H1 (cell line): ENCODE data around the gene CC2D2A. TPM values are rescaled to one million over a fixed set of nuclear protein-coding genes. Genes with fewer than 3 reads are reported as not detected.

Source experiments
- CTCF ChIA-PET: fragments of 300-600 bp; sonication (Branson Sonifier 250); formaldehyde crosslinking; loops from one replicate; lab custom pipeline; 2021; ENCODE audit not compliant: partially characterized antibody; lab: Charles Lee
- POLR2A ChIA-PET: fragments of 300-600 bp; sonication (Branson Sonifier 250); formaldehyde crosslinking; loops from one replicate; lab custom pipeline; 2021; ENCODE audit warnings: inconsistent platforms; ENCODE audit not compliant: partially characterized antibody; lab: Charles Lee
- DNase-seq, 2 experiments: peaks; one replicate each; pipeline versions ENCODE4 v3.0.0 to v3.0.0-alpha.2; 2010 to 2022; ENCODE audit warnings: low spot score in 2 of 2, low read depth in 1 of 2, mixed read lengths in 1 of 2
- FAIRE-seq: peaks from 2 replicates; lab custom pipeline; 2011; peaks lifted over from hg19 to GRCh38; lab: Jason Lieb, UNC
- H2AFZ ChIP-seq: 2 replicates; pipeline ENCODE4 v1.8.1; 2012; ENCODE audit warnings: low read length, inconsistent platforms
- H2AK5ac ChIP-seq: 2 replicates; pipeline ENCODE4 v1.6.1; 2013; ENCODE audit warnings: low read depth, low read length
- H2BK120ac ChIP-seq: replicated peaks from 2 replicates; pipeline ENCODE3; 2013; ENCODE audit warnings: low read depth, low read length, inconsistent platforms
- H2BK12ac ChIP-seq: 2 replicates; pipeline ENCODE4 v1.6.1; 2013; ENCODE audit warnings: low read depth, low read length
- H2BK15ac ChIP-seq: 2 replicates; pipeline ENCODE4 v1.6.1; 2013; ENCODE audit warnings: low read length
- H2BK20ac ChIP-seq: 2 replicates; pipeline ENCODE4 v1.6.1; 2013; ENCODE audit warnings: low read length
- H2BK5ac ChIP-seq: 2 replicates; pipeline ENCODE4 v1.6.1; 2013; ENCODE audit warnings: low read depth, low read length
- H3K14ac ChIP-seq: 2 replicates; pipeline ENCODE4 v1.6.1; 2013; ENCODE audit warnings: inconsistent platforms; ENCODE audit not compliant: insufficient read length
- H3K18ac ChIP-seq: 2 replicates; pipeline ENCODE4 v1.6.1; 2013; ENCODE audit warnings: low read length; ENCODE audit errors: extremely low read depth
- H3K23ac ChIP-seq: 2 replicates; pipeline ENCODE4 v1.6.1; 2013; ENCODE audit warnings: inconsistent platforms; ENCODE audit not compliant: insufficient read length
- H3K23me2 ChIP-seq: 2 replicates; pipeline ENCODE4 v1.6.1; 2013; ENCODE audit warnings: low read depth, low read length
- H3K27ac ChIP-seq: 2 replicates; pipeline ENCODE4 v1.6.1; 2011; ENCODE audit warnings: low read depth, low read length, inconsistent platforms
- H3K27me3 ChIP-seq, 4 experiments: replicated peaks in 1 of 4; 1 replicate in 1 of 4; 2 replicates in 3 of 4; pipeline versions ENCODE4 v1.6.1 to v1.8.1; 2011 to 2013; ENCODE audit warnings: low read length in 3 of 4, mild to moderate bottlenecking in 3 of 4, inconsistent platforms in 2 of 4, mixed read lengths in 2 of 4, moderate library complexity in 1 of 4; ENCODE audit not compliant: control insufficient read depth in 3 of 4, insufficient read depth in 3 of 4; ENCODE audit errors: extremely low read depth in 1 of 4
- H3K36me3 ChIP-seq, 4 experiments: 2 replicates each; pipeline versions ENCODE4 v1.6.1 to v1.8.1; 2011 to 2013; ENCODE audit warnings: mild to moderate bottlenecking in 4 of 4, low read length in 3 of 4, moderate library complexity in 2 of 4, control low read depth in 1 of 4, inconsistent platforms in 1 of 4; ENCODE audit not compliant: insufficient read depth in 4 of 4, control insufficient read depth in 2 of 4
- H3K4ac ChIP-seq: replicated peaks from 2 replicates; pipeline ENCODE3; 2013; ENCODE audit warnings: low read length, low read depth, mixed read lengths, inconsistent platforms; ENCODE audit not compliant: insufficient read length
- H3K4me1 ChIP-seq, 4 experiments: replicated peaks in 1 of 4; 1 replicate in 1 of 4; 2 replicates in 3 of 4; pipeline versions ENCODE4 v1.6.1 to v1.8.1; 2011 to 2013; ENCODE audit warnings: low read length in 3 of 4, inconsistent platforms in 2 of 4, mixed read lengths in 1 of 4; ENCODE audit not compliant: insufficient read depth in 4 of 4, control insufficient read depth in 3 of 4
- H3K4me2 ChIP-seq, 2 experiments: 2 replicates each; pipeline versions ENCODE4 v1.6.1 to v1.8.1; 2011 to 2013; ENCODE audit warnings: low read depth in 2 of 2, low read length in 2 of 2, control low read depth in 1 of 2, inconsistent platforms in 1 of 2, mild to moderate bottlenecking in 1 of 2; ENCODE audit not compliant: insufficient read depth in 1 of 2
- H3K4me3 ChIP-seq, 4 experiments: fragments of 200-600, 300-600 bp in 1 of 4; sonication (generic), shearing (Covaris generic), sonication (Bioruptor Twin) in 1 of 4; 2 replicates each; pipeline versions ENCODE4 v1.5.1 to v1.8.1; 2011 to 2016; ENCODE audit warnings: low read length in 4 of 4, low read depth in 3 of 4, control low read depth in 2 of 4, inconsistent platforms in 2 of 4, mild to moderate bottlenecking in 2 of 4, mixed read lengths in 1 of 4, moderate library complexity in 1 of 4; ENCODE audit not compliant: insufficient read depth in 2 of 4; ENCODE audit errors: extremely low read depth in 1 of 4
- H3K56ac ChIP-seq: replicated peaks from 2 replicates; pipeline ENCODE3; 2013; ENCODE audit warnings: low read depth, mild to moderate bottlenecking, mixed read lengths, low read length, inconsistent platforms; ENCODE audit not compliant: insufficient read length
- H3K79me1 ChIP-seq: 2 replicates; pipeline ENCODE4 v1.6.1; 2013; ENCODE audit warnings: low read depth, low read length, control low read depth
- H3K79me2 ChIP-seq, 2 experiments: 2 replicates each; pipeline versions ENCODE4 v1.6.1 to v1.8.1; 2012 to 2013; ENCODE audit warnings: low read length in 2 of 2, mild to moderate bottlenecking in 2 of 2, inconsistent platforms in 1 of 2; ENCODE audit not compliant: insufficient read depth in 2 of 2, control insufficient read depth in 1 of 2
- H3K9ac ChIP-seq, 4 experiments: replicated peaks in 1 of 4; 1 replicate in 1 of 4; 2 replicates in 3 of 4; pipeline versions ENCODE4 v1.6.1 to v1.8.1; 2011 to 2013; ENCODE audit warnings: low read depth in 3 of 4, low read length in 3 of 4, control low read depth in 2 of 4, mild to moderate bottlenecking in 2 of 4, moderate library complexity in 2 of 4, inconsistent platforms in 1 of 4; ENCODE audit errors: extremely low read depth in 1 of 4
- H3K9me3 ChIP-seq, 2 experiments: 2 replicates each; pipeline versions ENCODE4 v1.6.1 to v1.8.1; 2012 to 2013; ENCODE audit warnings: mild to moderate bottlenecking in 2 of 2, moderate library complexity in 2 of 2, control low read depth in 1 of 2, inconsistent platforms in 1 of 2, low read depth in 1 of 2, low read length in 1 of 2, mixed read lengths in 1 of 2; ENCODE audit not compliant: insufficient read depth in 2 of 2
- H4K20me1 ChIP-seq, 2 experiments: replicated peaks in 1 of 2; 2 replicates each; pipeline versions ENCODE3 to v1.8.1; 2011 to 2013; ENCODE audit warnings: inconsistent platforms in 2 of 2, low read length in 2 of 2, mild to moderate bottlenecking in 1 of 2; ENCODE audit not compliant: insufficient read depth in 2 of 2, control insufficient read depth in 1 of 2
- H4K5ac ChIP-seq: 2 replicates; pipeline ENCODE4 v1.6.1; 2013; ENCODE audit warnings: low read length, low read depth, mixed read lengths, inconsistent platforms; ENCODE audit not compliant: insufficient read length
- H4K8ac ChIP-seq: 2 replicates; pipeline ENCODE4 v1.8.0; 2013; ENCODE audit warnings: mild to moderate bottlenecking, moderate library complexity, low read length, inconsistent platforms; ENCODE audit not compliant: insufficient read depth; ENCODE audit errors: extremely low read depth
- H4K91ac ChIP-seq: replicated peaks from 2 replicates; pipeline ENCODE3; 2013; ENCODE audit warnings: low read length, mixed read lengths, inconsistent platforms; ENCODE audit not compliant: insufficient read length
- SIX5 ChIP-seq: IDR thresholded peaks from 2 replicates; pipeline ENCODE4 v1.6.1; 2011; ENCODE audit warnings: mild to moderate bottlenecking, low read depth, low read length
- ZNF274 ChIP-seq: IDR thresholded peaks from 2 replicates; pipeline ENCODE4 v1.7.0; 2012; ENCODE audit warnings: low read length, borderline replicate concordance; ENCODE audit errors: extremely low read depth
- WGBS, 2 experiments: shearing (Covaris generic) in 1 of 2; methylation state at CpG; one replicate each; pipeline versions ENCODE4 v1.1.6 to v1.1.7; 2013 to 2015; ENCODE audit warnings: low lambda C conversion rate in 2 of 2, mixed read lengths in 2 of 2, inconsistent platforms in 1 of 2, low coverage in 1 of 2, missing lambda C conversion rate in 1 of 2; ENCODE audit not compliant: insufficient replicate concordance in 2 of 2, insufficient coverage in 1 of 2, insufficient read length in 1 of 2; ENCODE audit errors: extremely low coverage in 1 of 2, missing lambda C conversion rate in 1 of 2; 5-methylcytosine and 5-hydroxymethylcytosine counted together
- polyA plus RNA-seq, 7 experiments: library from polyadenylated mRNA; depleted of rRNA in 3 of 7; stranded (reverse) in 5 of 7; unstranded in 2 of 7; fragments of >200 nt in 5 of 7; fragments of 200-250 nt in 2 of 7; gene quantifications; 1 replicate in 5 of 7; 2 replicates in 1 of 7; 4 replicates in 1 of 7; pipeline versions ENCODE4 v1.2.1 to v1.2.3, GENCODE V29; 2011 to 2013; ENCODE audit warnings: missing spikeins in 2 of 7, mixed read lengths in 2 of 7
- total RNA-seq: library from RNA; stranded (reverse); fragmentation: NEBNext Ultra II Directional; extraction: Animal tissue kit (Norgen Biotek cat#: 25700); gene quantifications from 2 replicates; pipeline ENCODE4 v1.2.1, GENCODE V29; 2021

Gene CC2D2A
- total and polyA plus RNA-seq, 2 of the 8 experiments (the other 6 are each of a cell fraction or from before 2014, with no cell fraction given): 11.0 to 12.2 TPM

DNA sequence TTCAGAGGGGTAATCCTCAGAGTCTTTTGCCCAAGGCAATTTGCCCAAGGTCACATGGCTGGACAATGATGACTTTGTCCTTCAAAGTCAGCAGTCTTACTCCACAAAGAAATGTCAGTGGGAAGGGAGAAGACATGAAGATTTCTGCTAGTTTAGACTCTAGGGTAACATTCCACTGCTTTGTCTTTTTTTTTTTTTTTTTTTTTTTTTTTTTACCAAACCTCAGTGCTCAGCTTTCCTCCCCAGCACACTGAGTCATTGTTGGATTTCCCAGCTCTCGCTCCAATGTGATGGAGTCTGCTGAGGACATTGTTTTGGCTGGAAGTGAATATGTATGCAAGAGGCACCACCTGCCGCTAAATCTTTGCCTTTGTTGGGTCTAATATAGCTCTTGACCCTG is 49.0 kb upstream of the CC2D2A start:
- no peak overlapping the region for H2BK15ac ChIP-seq
- 73% methylated on average over 2 of the region's 2 CpGs; no CpG with 5 or more reads in 1 of the 2 experiments for WGBS, 2 experiments
- no peak overlapping the region for H4K5ac ChIP-seq
- ChIA-PET CTCF (interaction anchor here (0.8 to 1.2 kb wide), 2 partner anchors 37 to 1767 kb away, joined by 3 to 5 read pairs; no protein-coding TSS in a partner anchor), POLR2A (no interaction called here)
- H3K23ac ChIP-seq: no peak overlapping the region
- H3K56ac ChIP-seq: no peak overlapping the region
- H3K79me1 ChIP-seq: no peaks in the 10 kb centered on the region
- H3K18ac ChIP-seq: no peak overlapping the region
- H4K91ac ChIP-seq: no peak overlapping the region
- H4K20me1 ChIP-seq: no peaks in the 10 kb centered on the region
- no peak overlapping the region for H2AFZ ChIP-seq
- H2AK5ac ChIP-seq: no peak overlapping the region
- H3K9me3 ChIP-seq: no peaks in the 10 kb centered on the region
- H2BK12ac ChIP-seq: no peak overlapping the region
- H3K4me1 ChIP-seq: 0 out of 7 replicates have a peak, but pooled peaks cover 0 to 2% (median 0%) of the 10 kb centered on the region in 4 experiments
- no peak overlapping the region for H2BK5ac ChIP-seq
- H3K36me3 ChIP-seq: no peaks in the 10 kb centered on the region
- no peak overlapping the region for H3K4me3 ChIP-seq
- no peak for DNase-seq
- H3K27me3 ChIP-seq: no peaks in the 10 kb centered on the region
- no peak overlapping the region for H3K4me2 ChIP-seq
- no peak overlapping the region for H3K4ac ChIP-seq
- no peaks in the 10 kb centered on the region for H3K79me2 ChIP-seq
- no peak for FAIRE-seq
- no peak overlapping the region for H3K27ac ChIP-seq
- H3K23me2 ChIP-seq: no peaks in the 10 kb centered on the region
- no peak overlapping the region for H2BK20ac ChIP-seq
- no peak overlapping the region for H4K8ac ChIP-seq
- H3K14ac ChIP-seq: no peak overlapping the region
- H2BK120ac ChIP-seq: no peak overlapping the region
- no peak overlapping the region for H3K9ac ChIP-seq
- TF ChIP-seq ZNF274: no peak
- no peak for TF ChIP-seq SIX5
